HG03575 (cell line): ENCODE results near the gene VTCN1.
"Not testable (repeated sequence)": the region's sequence is repeated elsewhere in the genome, so short reads cannot be mapped to it uniquely, and the experiment has no call there.

ENCODE experiments used
- ATAC-seq: cut with Tn5 transposase; IDR thresholded peaks from one replicate; pipeline ENCODE4 v1.9.1; 2021; ENCODE audit not compliant: unreplicated experiment, insufficient number of reproducible peaks, low FRiP score; ENCODE audit errors: extremely low read depth

Gene VTCN1

DNA sequence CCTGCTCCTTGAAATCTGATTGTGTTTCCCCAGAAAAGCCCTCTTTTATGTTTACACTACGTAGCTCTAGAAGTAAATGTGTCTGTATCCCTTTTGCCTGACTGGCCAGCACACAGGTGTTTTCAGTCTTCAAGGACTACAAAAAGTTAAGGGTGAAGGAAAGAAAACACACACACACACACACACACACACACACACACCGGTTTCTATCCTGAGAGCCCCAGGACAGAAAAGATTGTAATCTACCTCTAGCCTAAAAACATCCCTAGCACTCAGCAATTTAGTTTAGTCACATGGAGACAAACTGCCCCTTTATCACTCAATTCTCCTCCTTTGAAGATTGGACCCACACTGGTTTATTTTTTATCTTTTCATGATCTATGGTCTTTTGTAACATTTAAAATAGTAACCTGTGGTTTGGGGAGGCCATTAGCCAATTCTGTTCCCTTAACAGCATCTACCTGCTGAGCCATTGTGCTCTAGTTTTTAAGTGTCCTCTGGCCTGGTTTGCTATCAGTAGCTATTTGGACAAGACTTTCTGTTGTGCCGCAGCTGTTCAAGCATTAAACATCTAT lies 73.4 kb downstream of the VTCN1 start:
- no peak for ATAC-seq

DNA sequence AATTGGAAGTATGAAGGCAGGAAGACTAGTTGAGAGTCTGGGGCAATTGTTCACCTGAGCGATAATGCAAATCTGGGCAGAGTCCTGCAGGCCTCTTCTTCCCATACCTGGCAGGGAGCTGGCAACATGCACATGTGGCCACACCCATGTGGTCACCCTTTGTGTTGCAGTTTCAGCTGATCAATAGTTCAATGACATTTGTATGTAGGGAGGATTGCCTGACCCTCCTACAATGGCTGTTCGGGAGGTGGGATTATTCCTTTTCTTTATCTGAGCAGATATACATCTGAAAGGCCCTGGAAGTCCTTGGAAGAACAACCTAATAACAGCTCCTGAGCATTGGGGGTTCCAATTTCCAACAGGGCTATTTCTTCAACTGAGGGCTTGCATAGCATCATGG lies 74.0 kb downstream of the VTCN1 start:
- ATAC-seq: no peak

DNA sequence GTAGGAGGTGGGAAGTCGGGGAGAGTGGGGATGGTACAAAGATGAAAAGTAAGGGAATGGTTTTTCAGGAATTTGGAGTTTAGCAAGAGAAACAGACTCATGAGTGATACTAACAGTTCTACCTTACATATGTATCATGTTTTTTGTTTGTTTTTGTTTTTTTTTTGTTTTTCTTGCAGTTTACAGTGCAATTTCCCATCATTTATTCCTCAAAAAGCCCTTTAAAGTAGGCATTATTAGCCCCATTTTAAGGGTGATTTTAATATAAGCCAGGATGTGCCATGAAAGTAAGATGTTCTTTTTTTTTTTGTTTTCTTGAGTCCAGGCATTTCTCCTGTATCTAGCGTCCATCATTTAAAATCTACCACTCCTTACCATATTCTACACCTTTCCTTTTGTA lies 75.4 kb downstream of the VTCN1 start:
- ATAC-seq: no peak

DNA sequence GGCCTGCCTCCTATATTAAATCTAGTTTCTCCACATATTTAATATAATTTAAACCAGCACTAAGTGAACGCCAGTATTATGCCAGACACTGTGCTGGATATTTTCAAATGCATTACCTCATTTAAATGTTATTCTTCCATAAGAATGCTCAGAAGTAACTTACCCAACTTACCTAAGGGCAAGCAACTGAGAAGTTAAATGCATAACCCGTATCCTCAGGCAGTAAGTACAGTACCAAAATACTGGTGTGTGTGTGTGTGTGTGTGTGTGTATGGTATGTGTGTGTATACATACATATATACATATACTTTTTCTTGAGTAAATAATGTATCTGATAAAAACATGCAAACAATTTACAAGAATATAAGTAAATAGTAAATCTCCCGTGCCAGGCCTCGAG lies 80.2 kb downstream of the VTCN1 start:
- ATAC-seq: no peak

DNA sequence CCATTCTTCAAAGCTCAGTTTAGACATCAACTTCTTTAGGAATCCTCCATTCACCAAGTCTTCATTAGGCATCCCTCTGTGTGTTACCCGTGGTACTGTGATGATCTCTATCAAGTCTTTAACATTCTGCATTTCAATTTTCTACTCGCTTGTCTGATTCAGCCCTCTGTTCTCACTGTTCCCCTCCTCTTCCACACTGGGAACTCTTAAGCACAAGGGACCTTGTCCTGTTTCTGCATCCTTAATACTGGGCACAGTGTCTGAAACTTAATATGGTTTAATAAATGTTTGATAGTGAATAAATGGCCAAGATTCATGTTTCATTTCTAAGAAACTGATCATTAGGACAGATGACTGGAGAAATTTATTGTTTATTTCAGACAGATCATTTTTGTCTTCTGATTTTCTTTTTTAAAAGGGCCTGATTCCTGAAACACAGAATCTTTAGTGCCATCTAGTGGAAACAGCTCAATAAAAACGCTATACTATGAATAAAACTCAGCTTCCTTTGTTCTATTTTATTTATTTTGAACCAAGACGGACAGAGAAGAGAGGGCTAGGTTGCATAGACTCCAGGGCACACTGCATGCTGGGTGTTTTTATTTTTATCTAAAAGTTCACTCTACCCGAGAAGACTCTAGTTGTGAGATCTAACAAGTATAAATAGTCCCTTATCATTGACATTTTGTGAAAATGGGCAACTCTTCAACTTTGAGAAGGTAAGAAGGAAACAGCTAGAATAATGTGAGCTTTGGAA lies 82.2 kb downstream of the VTCN1 start:
- ATAC-seq: no peak

DNA sequence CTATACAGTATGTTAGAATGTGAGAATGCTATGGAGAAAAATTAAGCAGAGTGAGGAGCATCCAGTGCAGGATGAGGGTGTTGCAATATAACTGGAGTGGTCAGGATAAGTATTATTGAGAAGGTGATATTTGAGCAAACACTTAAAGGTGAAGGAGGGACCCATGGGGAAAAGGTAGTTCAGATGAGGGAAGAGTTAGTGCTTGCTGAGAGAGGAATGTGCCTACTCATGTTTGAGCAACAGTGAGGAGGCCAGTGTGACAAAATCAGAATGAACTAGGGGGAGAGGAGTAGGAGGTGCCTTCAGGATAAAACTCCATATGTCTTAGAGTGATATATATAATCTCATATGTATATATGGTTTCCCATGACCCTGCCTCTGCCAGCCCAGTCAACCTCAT lies 82.9 kb downstream of the VTCN1 start:
- no peak for ATAC-seq

DNA sequence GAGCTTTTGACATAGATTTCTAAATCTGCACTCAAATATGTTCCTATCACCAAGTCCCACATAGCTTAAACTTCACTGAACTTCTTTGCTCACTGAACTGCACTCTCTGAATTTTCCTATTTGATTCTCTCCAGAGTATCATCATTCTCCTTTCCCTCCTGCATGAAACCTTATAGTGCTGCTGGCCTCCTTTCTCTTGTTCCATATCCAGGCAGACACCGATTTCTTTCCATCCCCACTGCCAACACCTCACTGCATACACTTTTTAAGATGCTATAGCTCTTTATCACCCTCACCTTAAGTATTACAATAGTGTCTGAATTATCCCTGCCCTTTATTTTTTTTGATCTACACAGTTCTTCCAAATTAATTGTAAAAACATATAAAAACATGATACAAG lies 86.1 kb downstream of the VTCN1 start:
- no peak for ATAC-seq

DNA sequence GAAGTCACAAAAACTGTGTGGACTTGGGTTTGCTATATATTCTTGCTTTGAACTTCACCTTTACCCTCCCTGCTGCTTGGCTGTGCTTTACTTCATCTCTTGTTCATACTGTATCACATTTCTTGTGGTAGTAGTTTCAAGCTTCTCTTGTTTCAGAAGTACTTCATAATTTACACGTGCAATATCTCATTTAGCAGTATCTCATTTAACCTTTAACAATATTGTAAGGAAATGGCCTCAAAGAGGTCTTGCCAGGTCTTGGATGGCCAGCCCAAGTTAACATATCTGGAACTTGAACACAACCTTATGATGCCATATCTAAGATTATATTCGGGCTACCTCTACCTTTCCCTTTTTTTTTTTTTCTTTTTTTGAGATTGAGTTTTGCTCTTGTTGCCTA lies 87.5 kb downstream of the VTCN1 start:
- no peak for ATAC-seq

DNA sequence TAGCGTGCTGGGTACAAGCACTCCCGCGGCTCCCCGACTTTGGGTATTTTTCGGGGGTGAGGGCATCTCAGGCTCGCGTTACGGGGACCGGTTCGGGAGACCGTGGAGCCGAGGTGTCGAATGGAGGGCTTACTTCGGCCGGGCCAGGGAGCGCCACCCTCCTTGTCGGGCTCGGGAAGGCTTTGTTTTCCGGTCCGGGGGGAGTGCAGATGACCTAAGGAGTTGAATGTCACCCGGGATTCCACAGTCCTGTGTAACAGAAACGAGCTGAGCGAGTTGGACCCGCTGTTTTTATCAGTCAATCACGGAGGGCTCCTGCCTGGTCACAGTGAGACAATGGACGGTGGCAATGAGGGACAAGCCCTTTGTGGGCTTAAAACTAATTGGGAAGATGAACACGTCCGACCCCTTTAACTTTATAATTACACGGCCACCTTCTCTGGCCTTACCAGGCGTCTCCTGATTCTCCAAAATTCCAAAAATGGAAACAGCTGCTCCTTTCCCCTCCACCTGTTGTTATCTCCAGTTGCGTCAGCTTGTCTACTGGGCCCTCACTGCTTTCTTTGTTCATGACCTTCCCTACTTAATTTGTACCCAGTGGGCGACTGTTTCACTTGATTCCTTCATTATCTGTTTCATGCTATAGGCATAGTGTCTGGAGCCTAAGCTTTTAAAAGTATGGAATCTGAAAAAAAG lies 88.2 kb downstream of the VTCN1 start:
- ATAC-seq: no peak

DNA sequence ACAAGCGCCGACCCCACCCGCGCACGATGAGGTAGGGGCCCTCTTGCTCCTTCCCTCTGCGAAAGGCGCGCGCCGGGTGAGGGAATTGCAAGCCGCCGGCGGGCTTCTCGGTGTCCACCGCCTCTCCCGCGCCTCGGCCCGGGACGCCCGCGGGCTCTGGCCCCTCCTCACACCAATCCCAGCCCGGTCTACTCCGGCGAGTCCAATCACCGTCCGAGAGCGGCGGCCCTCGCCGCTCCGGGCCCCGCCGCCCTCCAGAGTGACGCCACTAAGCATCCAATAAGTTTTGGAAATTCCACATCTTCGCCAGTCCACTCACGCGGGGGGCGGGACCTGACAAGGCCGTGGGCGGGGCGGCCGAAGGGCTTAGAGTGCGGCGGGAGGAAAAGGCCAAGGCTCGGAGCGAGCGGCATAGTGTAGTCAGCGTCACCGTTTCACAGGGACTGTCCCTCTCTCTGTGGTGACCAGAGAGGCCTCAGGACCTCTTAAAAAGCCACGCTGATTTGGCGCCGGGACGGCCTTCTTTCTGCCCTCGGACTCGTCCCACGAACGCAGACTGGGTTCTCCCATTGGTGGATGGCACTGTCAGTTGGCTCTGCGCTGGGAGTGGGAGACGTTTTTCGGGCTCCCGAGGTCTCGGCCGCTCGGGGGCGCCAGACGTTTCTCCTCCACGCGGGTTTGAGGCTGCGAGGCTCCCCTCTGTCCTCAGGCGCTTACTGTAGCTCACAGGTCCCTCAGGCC lies 89.0 kb downstream of the VTCN1 start, which contains the start of gene TRIM45:
Gene TRIM45 (minus strand): TSS at position 161 of the 741 bp plus-strand sequence. CDS start 548 bp downstream, outside the sequence.
- peak; percentile 44 for ATAC-seq

DNA sequence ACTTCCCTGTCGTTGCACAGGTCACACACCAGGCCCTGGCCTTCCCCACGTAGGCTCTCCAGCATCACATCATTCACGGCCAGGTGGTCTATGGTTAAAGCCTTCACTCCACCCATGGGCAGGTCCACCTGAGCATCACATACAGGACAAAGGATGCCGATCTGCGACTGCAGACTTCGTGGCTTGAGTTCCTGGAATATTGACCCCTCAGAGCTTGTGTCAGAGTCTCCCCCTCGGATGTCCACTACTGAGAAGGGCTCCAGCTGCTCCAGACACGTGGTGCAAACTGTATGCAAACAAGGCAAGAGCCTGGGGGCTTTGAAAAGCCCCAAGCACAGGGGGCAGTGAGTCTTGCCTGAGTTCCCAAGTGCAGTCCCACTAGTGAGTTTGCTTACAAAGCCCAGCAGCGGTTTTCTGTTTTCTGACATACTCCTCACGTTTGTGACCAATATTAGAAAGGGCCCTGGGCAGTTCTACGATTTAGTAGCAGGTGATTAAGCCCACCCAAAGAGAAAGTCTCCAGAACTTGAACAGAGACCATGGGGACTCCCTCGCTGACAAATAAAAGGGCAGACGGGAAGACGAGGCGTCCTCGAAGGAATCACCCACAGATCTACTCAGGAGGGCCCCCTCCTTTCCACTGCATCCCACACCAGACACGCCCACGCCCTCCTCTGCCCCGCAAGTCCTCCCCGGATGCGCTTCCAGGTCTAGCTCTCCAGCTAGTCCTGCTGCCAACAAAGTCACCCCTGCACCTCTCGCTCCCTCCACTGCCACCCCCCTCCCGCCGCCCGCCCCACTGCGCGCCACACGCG lies 89.7 kb downstream of the VTCN1 start:
- no peak for ATAC-seq

DNA sequence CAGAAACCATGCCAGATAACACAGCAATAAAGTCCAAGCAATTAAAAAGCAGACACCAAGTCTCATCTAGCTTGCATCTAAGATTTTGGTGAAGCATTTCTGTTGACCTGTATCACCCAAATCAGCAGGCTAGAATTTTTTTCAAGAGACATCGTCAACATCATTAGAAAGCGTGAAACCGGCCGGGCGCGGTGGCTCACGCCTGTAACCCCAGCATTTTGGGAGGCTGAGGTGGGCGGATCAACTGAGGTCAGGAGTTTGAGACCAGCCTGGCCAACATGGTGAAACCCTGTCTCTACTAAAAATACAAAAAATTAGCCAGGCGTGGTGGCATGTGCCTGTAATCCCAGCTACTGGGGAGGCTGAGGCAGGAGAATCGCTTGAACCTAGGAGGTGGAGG lies 91.6 kb downstream of the VTCN1 start:
- ATAC-seq: not testable (repeated sequence)

DNA sequence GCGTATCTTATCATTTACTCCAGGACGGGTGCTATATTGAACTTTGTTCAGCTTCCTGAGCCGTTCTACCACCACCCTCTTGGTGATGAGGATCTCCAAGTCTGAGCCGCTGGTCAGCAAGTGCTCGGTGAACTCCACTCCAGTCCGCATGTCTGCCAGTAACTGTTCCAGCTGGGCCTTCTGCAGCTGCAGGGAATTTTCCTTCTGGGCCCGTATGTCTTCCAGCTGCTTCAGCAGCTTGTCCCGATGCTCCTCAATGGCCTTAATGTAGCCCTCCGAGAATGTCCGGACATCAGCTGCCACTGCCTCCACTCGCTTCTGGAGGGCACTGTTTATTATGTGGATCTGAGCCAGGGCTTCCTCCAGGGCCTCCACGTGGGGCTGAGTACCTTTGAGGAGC lies 92.6 kb downstream of the VTCN1 start:
- ATAC-seq: no peak

DNA sequence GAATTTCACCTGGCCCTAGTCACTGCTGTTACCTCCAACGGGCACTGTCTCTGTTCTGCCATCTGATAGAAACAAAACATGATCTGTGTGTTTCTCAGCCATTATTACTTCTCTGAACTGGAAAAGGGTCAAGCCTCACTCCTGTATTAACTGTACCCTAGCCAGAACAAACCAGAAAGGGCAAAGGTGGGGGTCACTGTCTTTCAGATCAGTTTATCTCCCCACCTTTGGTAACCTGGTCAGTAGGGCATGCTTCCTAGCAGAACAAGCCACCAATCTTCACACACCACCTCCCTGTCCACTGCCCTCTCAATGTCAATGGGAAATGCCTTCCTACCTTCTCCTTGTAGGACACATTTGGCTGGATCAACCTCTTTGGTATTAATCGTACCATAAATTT lies 93.0 kb downstream of the VTCN1 start:
- ATAC-seq: no peak

DNA sequence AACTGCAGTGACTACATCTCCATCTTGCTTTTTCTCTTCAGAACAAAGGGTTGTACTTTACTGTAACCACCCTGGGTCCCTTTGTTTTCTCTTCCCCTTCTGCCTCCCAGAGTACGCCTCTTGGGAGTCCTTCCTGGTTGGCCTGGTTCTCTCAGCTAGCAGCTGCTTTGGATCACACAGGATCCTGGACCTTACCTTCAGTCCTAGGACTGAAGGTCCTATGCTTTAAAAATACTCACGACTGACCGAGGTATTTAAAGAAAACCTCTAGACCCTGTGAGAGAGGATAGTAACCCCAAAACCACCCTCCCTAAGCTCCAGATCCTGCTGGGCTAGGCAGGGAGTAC lies 94.0 kb downstream of the VTCN1 start:
- no peak for ATAC-seq

DNA sequence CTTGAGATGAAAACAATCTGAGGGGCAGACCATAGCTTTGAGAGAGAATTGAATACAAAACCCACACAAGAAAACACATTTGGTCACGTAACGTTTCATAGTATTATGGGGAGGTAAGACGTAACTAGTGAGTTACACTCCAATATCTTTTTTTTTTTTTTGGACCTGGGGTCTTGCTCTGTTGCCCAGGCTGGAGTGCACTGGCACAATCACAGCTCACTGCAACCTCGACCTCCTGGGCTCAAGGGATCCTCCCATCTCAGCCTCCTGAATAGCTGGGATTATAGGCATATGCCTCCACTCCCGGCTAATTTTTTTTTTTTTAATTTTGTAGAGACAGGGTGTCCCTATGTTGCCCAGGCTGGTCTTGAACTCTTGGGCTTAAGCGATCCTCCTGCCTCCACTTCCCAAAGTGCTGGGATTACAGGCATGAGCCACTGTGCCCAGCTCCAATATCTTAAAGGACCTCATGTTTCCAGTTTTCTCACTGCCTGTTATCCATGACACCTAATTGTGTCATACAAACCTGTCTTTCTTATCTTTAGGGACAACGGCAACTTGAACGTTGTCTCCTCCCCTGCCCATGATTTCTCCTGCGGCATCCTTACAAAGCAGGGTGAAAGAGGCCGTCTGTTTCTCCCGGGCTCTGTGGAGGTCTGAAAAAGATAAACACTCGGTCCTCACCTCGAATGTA lies 94.5 kb downstream of the VTCN1 start:
- ATAC-seq: no peak

DNA sequence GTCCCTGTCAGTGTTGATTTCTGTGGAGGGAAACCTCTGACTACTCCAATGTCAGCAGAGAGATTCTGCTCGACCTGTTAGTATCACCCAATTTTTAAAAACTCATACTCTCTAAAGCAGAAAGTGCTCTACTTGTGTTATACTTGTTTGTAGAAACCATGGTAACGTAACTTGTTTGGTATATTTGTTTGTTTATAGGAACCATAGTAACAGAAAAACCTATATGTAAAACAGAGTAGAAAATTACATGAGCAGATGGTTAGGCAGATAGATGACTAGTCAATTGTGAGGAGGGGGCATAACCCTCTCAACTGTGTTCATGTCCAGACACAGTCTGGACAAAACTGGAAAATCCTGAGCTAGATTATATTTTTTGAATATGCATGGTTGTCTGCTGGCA lies 95.8 kb downstream of the VTCN1 start:
- ATAC-seq: no peak

DNA sequence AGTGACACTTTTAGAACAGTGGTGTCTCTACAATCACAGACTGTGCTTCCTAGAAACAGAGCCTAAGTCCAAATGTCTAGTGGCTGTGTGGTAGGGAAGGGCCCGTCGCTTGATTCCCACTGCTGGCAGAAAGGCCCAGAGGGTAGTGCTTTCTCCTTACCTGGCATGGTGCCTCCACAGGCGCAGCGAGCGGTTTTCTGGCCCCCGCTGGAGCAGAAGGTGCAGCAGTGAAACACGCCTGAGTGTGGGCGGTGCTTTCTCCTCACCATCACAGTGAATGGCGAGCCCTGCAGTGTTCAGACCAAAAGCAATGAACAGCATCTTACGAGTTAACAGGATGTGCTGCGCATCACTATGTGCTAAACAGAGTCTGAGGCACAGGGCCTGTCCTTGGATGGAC lies 97.5 kb downstream of the VTCN1 start:
- ATAC-seq: no peak
